GM19395 (cell line): ENCODE results near the gene ROPN1.
A peak's percentile ranks its signal among the peaks of the same experiment; 100 is the strongest.
"Not testable (repeated sequence)": the region's sequence is repeated elsewhere in the genome, so short reads cannot be mapped to it uniquely, and the experiment has no call there.

Experiments used
- ATAC-seq: cut with Tn5 transposase; IDR thresholded peaks from one replicate; pipeline ENCODE4 v1.9.1; 2021; ENCODE audit warnings: mild to moderate bottlenecking, moderate library complexity; ENCODE audit not compliant: unreplicated experiment

The ROPN1 gene

GRCh38 chr3:124001366-124001765 is 9.4 kb upstream of the ROPN1 start:
- not testable (repeated sequence) for ATAC-seq

- ATAC-seq, result no peak
Observed at GRCh38 chr3:123997543-123997942, 5.6 kb upstream of the ROPN1 start.

GRCh38 chr3:123993818-123994217 is 1.9 kb upstream of the ROPN1 start:
- no peak for ATAC-seq

- ATAC-seq, result no peak
Observed at GRCh38 chr3:123986427-123986826, 5.5 kb downstream of the ROPN1 start.

GRCh38 chr3:123984957-123985356 is 7.0 kb downstream of the ROPN1 start:
- ATAC-seq, result no peak

- no peak for ATAC-seq
Observed at GRCh38 chr3:123984350-123984749, 7.6 kb downstream of the ROPN1 start.

- ATAC-seq, result not testable (repeated sequence)
Observed at GRCh38 chr3:123981317-123981716, 10.6 kb downstream of the ROPN1 start.

GRCh38 chr3:123980539-123980938 is 11.4 kb downstream of the ROPN1 start:
- ATAC-seq, result no peak

GRCh38 chr3:123979525-123980501 is 12.1 kb downstream of the ROPN1 start:
- not testable (repeated sequence) for ATAC-seq

GRCh38 chr3:123976904-123977303 is 15.0 kb downstream of the ROPN1 start:
- not testable (repeated sequence) for ATAC-seq

- ATAC-seq, result not testable (repeated sequence)
Observed at GRCh38 chr3:123976181-123976898, 15.6 kb downstream of the ROPN1 start.

- not testable (repeated sequence) for ATAC-seq
Observed at GRCh38 chr3:123975030-123975429, 16.9 kb downstream of the ROPN1 start.

- no peak for ATAC-seq
Observed at GRCh38 chr3:123971406-123971805, 20.5 kb downstream of the ROPN1 start.

- not testable (repeated sequence) for ATAC-seq
Observed at GRCh38 chr3:123967260-123967659, 24.7 kb downstream of the ROPN1 start.

GRCh38 chr3:123966799-123967198 is 25.1 kb downstream of the ROPN1 start:
- ATAC-seq, result not testable (repeated sequence)

- ATAC-seq, result not testable (repeated sequence)
Observed at GRCh38 chr3:123964793-123965192, 27.1 kb downstream of the ROPN1 start.

GRCh38 chr3:123961508-123961856 is 30.4 kb downstream of the ROPN1 start:
- no peak for ATAC-seq

- ATAC-seq, result peak; percentile 91
Observed at GRCh38 chr3:123960781-123961507, 31.0 kb downstream of the ROPN1 start, which contains the start of gene CCDC14. TSS of gene CCDC14 (minus strand) at chr3:123961229. CDS start at chr3:123961173, 56 bp downstream.

GRCh38 chr3:123953735-123954134 is 38.2 kb downstream of the ROPN1 start:
- ATAC-seq, result no peak

- ATAC-seq, result no peak
Observed at GRCh38 chr3:123952844-123953520, 38.9 kb downstream of the ROPN1 start.
